ENCODE data around the gene MAGI2.

MAGI2 gene

DNA sequence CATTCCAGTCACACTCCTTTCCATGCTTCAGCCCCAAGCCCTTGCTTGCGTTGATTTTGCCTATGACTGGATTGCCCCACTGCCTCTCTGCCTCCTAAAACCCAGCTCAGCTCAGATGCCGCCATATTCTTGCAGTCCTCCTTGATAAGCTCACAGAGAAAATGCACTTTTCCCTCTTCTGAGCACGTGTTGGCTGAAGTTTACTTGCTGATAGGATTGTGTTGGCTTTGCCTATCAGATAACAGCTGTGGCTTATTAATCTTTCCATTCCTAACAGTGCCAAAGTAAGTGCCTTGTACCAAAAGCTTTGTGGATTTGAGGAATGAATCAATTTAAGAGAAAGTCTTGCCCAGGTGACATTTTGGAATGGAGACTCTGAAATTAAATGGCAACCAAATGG is 1405.7 kb downstream of the MAGI2 start:
- TF ChIP-seq, protein P1, sequence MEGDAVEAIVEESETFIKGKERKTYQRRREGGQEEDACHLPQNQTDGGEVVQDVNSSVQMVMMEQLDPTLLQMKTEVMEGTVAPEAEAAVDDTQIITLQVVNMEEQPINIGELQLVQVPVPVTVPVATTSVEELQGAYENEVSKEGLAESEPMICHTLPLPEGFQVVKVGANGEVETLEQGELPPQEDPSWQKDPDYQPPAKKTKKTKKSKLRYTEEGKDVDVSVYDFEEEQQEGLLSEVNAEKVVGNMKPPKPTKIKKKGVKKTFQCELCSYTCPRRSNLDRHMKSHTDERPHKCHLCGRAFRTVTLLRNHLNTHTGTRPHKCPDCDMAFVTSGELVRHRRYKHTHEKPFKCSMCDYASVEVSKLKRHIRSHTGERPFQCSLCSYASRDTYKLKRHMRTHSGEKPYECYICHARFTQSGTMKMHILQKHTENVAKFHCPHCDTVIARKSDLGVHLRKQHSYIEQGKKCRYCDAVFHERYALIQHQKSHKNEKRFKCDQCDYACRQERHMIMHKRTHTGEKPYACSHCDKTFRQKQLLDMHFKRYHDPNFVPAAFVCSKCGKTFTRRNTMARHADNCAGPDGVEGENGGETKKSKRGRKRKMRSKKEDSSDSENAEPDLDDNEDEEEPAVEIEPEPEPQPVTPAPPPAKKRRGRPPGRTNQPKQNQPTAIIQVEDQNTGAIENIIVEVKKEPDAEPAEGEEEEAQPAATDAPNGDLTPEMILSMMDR (conservative IDR thresholded peaks at IDR 0.05) = no peak
- H3K27ac ChIP-seq = no peak overlapping the region

DNA sequence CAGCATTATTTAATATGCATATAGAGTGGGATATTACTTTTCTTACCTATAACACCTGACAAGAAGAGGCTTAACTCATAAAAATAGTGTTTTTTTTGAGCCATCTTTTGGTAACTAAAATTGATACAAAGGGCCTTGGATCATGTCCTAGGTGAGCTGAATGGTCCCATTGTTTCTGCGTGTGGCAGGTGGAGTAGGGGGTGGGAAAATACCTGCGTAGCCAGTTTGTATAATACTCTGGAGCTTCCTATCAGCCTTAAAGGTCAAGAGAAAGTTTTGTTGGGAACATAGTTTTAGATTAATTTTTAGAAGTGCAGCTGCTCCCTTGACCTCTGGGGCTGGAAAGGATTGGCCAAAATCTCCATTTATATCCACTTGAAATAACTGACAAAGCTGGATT is 1410.3 kb downstream of the MAGI2 start:
- TF ChIP-seq, protein P1 (conservative IDR thresholded peaks at IDR 0.05) = no peak
- H3K27ac ChIP-seq = no peak overlapping the region

DNA sequence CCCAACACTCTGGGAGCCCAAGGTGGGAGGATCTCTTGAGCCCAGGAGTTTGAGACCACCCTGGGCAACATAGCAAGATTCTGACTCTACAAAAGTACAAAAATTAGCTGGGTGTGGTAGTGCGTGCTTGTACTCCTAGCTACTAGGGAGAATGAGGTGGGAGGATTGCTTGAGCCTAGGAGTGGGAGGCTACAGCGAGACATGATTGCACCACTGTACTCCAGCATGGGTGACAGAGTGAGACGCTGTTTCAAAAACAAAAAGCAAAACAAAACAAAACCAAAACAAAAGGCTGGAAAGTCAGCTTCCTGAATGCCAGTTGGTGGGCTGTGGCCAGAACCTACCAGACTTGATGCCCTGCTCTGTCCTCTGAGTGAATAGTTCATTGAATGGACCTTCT is 1412.0 kb downstream of the MAGI2 start:
- TF ChIP-seq, protein P1 (conservative IDR thresholded peaks at IDR 0.05) = no peak
- H3K27ac ChIP-seq = no peak overlapping the region

DNA sequence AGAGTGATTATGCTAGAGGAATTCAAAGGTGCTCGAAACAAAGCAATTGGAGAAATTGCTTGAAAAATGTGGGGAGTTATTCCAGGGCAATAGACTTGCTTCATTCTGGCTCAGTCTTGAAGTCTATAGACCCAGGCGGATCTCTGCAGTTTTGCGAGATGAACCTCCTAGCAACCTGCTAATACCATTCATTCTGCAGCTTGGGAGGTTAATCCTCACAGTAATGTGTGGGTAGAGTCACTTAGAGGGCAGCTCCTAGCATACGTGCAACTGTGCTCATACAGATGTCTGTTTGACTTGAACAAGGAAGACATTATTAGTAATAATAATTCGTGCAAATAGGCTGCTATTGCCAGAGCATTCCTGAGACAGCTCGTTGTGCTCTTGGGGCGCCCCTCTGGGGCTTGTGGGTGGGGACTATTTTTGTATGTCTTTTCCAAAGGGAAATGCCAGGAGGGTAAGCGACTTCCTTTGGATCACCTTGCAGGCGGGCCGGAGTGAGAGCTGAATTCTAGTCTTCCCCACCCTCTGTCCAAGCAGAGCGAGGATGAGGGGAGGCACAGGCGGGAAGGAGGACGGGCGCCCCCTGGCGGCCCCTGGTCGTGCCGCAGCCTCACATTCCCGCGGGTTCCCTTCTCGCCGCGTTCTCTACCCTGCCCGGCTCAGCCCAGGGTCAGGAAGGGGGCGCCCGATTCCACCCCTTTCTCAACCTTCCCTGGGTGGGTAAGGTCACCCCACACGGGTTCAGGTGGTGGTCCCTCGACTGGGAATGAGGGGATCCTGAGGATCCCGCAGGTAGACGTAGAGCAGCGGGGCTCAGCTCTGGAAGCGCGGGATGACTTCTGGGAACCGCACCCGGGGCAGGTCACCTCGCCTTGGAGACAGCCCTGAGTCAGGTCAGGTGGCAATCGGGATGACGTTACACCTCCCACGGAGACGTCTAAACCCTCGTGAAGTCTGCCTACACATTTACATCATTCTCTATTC is 1413.4 kb downstream of the MAGI2 start:
- H3K27ac ChIP-seq = no peak overlapping the region
- TF ChIP-seq, protein P1 (conservative IDR thresholded peaks at IDR 0.05) = 0 out of 2 replicates have a peak, but pooled peaks have one; percentile 16

DNA sequence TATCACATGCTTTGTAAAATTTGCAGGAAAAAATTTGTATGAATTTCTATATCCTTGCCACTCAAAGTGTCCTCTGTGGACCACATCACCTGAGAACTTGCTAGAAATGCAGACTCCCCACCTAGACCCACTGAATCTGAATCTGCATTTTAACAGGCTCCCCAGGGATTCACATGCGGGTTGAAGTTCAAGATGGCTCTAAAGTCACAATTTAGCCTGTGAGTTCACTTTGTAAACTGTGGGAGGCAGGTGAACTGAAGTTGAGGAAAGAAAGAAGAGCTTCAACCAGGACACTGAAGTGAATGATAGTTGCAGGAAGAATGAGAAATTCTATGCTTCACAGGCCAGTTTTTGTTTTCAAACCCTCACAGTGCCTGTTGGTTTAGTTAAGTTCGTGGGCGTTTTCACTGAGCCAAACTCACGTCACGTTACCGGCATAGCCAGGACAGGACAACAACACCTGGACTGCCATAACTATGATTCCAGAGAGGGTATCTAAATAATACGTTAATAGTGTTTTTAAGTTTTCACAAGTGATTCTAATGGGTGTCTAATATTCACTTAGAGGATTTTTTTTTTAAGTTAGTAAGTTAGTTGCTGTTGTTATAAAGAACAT is 1414.9 kb downstream of the MAGI2 start:
- H3K27ac ChIP-seq = no peak overlapping the region
- TF ChIP-seq, protein P1 (conservative IDR thresholded peaks at IDR 0.05) = no peak

DNA sequence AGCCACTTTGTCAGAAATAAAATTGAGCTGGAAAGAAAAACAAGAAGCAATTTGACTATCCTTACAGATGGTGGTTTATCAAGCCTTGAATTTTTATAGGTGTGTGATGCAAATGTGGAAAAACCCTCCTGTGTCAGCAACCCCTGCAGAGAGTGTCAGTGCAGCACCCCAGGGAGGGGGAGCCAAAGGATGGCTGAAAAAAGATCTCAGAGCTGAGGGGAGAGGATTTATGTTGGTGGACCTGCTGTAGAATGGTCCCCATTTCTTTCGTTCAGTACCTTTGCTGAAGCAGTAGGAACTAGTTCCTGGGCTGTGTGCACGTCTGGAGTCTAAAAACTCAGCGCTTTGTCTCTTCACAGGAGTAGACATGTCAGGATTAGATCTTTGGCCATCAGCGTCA is 1415.9 kb downstream of the MAGI2 start:
- no peak overlapping the region for H3K27ac ChIP-seq
- TF ChIP-seq, protein P1 (conservative IDR thresholded peaks at IDR 0.05) = no peak

DNA sequence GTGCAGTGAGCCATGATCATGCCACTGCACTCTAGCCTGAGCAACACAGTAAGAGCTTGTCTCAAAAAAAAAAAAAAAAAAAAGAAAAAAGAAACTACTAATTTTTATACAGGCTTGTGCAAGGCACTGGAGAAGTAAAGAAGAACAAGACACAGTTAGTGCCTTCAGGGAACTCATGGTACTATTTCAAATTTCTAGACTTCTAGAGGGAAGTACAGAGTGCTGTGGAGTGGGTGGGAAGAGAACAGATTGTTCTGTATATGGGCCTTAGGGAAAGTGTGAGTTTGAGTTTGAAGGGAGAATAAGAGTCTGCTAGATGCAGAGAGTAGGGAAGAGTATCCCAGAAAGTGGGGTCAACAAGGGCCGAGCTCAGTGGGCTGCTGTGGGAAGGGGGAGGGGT is 1420.1 kb downstream of the MAGI2 start:
- no peak overlapping the region for H3K27ac ChIP-seq
- TF ChIP-seq, protein P1 (conservative IDR thresholded peaks at IDR 0.05) = no peak
